HEK293 (cell line): Measurements from ENCODE around the gene PAM.

Experiments used
- CTCF ChIA-PET: fragments of 350-600 bp; formaldehyde crosslinking; extraction: SDS; loops from one replicate; lab custom pipeline; 2021; ENCODE audit warnings: antibody characterized with exemption; lab: Yijun Ruan, JAX
- POLR2A ChIA-PET: fragments of 300-600 bp; formaldehyde crosslinking; extraction: SDS; loops from one replicate; lab custom pipeline; 2020; ENCODE audit warnings: antibody characterized with exemption, inconsistent platforms; lab: Yijun Ruan, JAX
- H3K27ac ChIP-seq: fragments of 200-500 bp; sonication (Bioruptor generic); 2 replicates; pipeline ENCODE4 v1.5.1; 2014; ENCODE audit warnings: low read depth, low read length, control low read depth, inconsistent platforms; ENCODE audit errors: extremely low read depth
- H3K36me3 ChIP-seq, 2 experiments: fragments of 200-500 bp in 1 of 2; sonication (Bioruptor generic) in 1 of 2; 1 replicate in 1 of 2; 2 replicates in 1 of 2; pipeline ENCODE4 v1.5.1; 2014 to 2017; ENCODE audit warnings: inconsistent platforms in 2 of 2, low read length in 2 of 2; ENCODE audit not compliant: control insufficient read depth in 2 of 2, insufficient read depth in 1 of 2
- H3K4me1 ChIP-seq: fragments of 200-500 bp; sonication (Bioruptor generic); 2 replicates; pipeline ENCODE4 v1.5.1; 2014; ENCODE audit warnings: mild to moderate bottlenecking, low read length, inconsistent platforms; ENCODE audit not compliant: control insufficient read depth, insufficient read depth
- H3K4me3 ChIP-seq: 2 replicates; pipeline ENCODE4 v1.5.1; 2011; ENCODE audit warnings: low read depth, mild to moderate bottlenecking, control low read depth, low read length, moderate library complexity
- H3K9me3 ChIP-seq: fragments of 200-500 bp; sonication (Bioruptor generic); 2 replicates; pipeline ENCODE4 v1.5.1; 2014; ENCODE audit warnings: low read depth, low read length, inconsistent platforms; ENCODE audit not compliant: control insufficient read depth, insufficient read depth
- BCL11B ChIP-seq: fragments of 450-650 bp; formaldehyde crosslinking; IDR thresholded peaks from 2 replicates; pipeline ENCODE4 v1.5.1; 2016; ENCODE audit warnings: low read depth, missing biosample characterization, missing genetic modification characterization
- GLI2 ChIP-seq: fragments of 450-650 bp; formaldehyde crosslinking; IDR thresholded peaks from 2 replicates; pipeline ENCODE4; 2017; ENCODE audit warnings: missing biosample characterization, missing genetic modification characterization, low read depth, borderline replicate concordance
- GLIS2 ChIP-seq: fragments of 450-650 bp; formaldehyde crosslinking; IDR thresholded peaks from 2 replicates; pipeline ENCODE4 v1.5.1; 2016; ENCODE audit warnings: missing biosample characterization, missing genetic modification characterization
- MZF1 ChIP-seq: fragments of 450-650 bp; formaldehyde crosslinking; IDR thresholded peaks from 2 replicates; pipeline ENCODE4 v1.5.1; 2017; ENCODE audit warnings: missing biosample characterization, missing genetic modification characterization, borderline replicate concordance
- PRDM6 ChIP-seq: fragments of 450-650 bp; formaldehyde crosslinking; IDR thresholded peaks from 2 replicates; pipeline ENCODE4 v1.5.1; 2017; ENCODE audit warnings: missing biosample characterization, missing genetic modification characterization
- REST ChIP-seq: fragments of 450-650 bp; formaldehyde crosslinking; IDR thresholded peaks from 2 replicates; pipeline ENCODE4 v1.5.1; 2016; ENCODE audit warnings: missing biosample characterization, missing genetic modification characterization
- YY1 ChIP-seq: fragments of 450-650 bp; formaldehyde crosslinking; IDR thresholded peaks from 2 replicates; pipeline ENCODE4 v1.5.1; 2018; ENCODE audit warnings: missing biosample characterization, missing genetic modification characterization
- ZFP37 ChIP-seq: fragments of 450-650 bp; formaldehyde crosslinking; IDR thresholded peaks from 2 replicates; pipeline ENCODE4 v1.5.1; 2016; ENCODE audit warnings: missing biosample characterization, missing genetic modification characterization
- ZNF184 ChIP-seq: fragments of 450-650 bp; IDR thresholded peaks from 2 replicates; pipeline ENCODE4 v1.5.1; 2018; ENCODE audit warnings: missing biosample characterization, mild to moderate bottlenecking, missing genetic modification characterization
- ZNF341 ChIP-seq: fragments of 450-650 bp; formaldehyde crosslinking; IDR thresholded peaks from 2 replicates; pipeline ENCODE4; 2016; ENCODE audit warnings: low read depth, missing biosample characterization, missing genetic modification characterization
- ZNF350 ChIP-seq: fragments of 450-650 bp; formaldehyde crosslinking; IDR thresholded peaks from 2 replicates; pipeline ENCODE4 v1.5.0; 2017; ENCODE audit warnings: missing biosample characterization, mild to moderate bottlenecking, missing genetic modification characterization
- ZNF521 ChIP-seq: fragments of 450-650 bp; formaldehyde crosslinking; IDR thresholded peaks from 2 replicates; pipeline ENCODE4 v1.5.1; 2017; ENCODE audit warnings: missing biosample characterization, mild to moderate bottlenecking, missing genetic modification characterization
- ZNF645 ChIP-seq: fragments of 450-650 bp; formaldehyde crosslinking; IDR thresholded peaks from 2 replicates; pipeline ENCODE4; 2016; ENCODE audit warnings: missing biosample characterization, missing genetic modification characterization
- ZNF664 ChIP-seq: fragments of 450-650 bp; formaldehyde crosslinking; IDR thresholded peaks from 2 replicates; pipeline ENCODE4 v1.5.1; 2016; ENCODE audit warnings: missing biosample characterization, missing genetic modification characterization
- ZNF791 ChIP-seq: fragments of 450-650 bp; formaldehyde crosslinking; IDR thresholded peaks from 2 replicates; pipeline ENCODE4 v1.5.1; 2016; ENCODE audit warnings: missing biosample characterization, missing genetic modification characterization
- TF ChIP-seq, protein P1 (sequence below): sonication (generic); formaldehyde crosslinking; IDR thresholded peaks from 2 replicates; pipeline ENCODE4 v1.8.1; 2022; ENCODE audit warnings: mild to moderate bottlenecking, moderate library complexity, missing genetic modification reagents
- TF ChIP-seq, protein P2 (sequence below): fragments of 450-650 bp; IDR thresholded peaks from 2 replicates; pipeline ENCODE4 v1.5.1; 2018; ENCODE audit warnings: missing biosample characterization, mild to moderate bottlenecking, missing genetic modification characterization
- TF ChIP-seq, protein P3 (sequence below): fragments of 450-650 bp; formaldehyde crosslinking; IDR thresholded peaks from 2 replicates; pipeline ENCODE4 v1.5.1; 2016; ENCODE audit warnings: missing biosample characterization, missing genetic modification characterization

PAM gene

DNA sequence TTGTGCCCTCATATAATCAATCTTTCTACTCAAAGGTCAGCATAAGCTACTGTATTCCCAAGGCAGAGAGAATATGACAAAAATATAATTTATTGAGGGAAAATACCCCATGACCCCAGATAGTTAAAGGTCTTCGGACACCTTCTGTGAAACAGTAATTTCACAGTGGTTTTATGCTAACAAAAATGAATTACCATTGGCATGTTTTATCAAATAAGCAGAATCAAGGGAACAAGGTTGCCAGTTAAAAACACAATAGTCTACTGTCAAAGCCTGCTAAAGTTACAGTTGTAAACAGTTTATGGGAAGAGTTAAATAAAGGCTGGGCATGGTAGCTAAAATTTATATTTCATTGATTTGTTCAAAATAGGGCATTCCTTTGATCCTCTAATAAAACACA is 210.5 kb downstream of the PAM start:
- H3K4me1 ChIP-seq, result 0 out of 2 replicates have a peak, but pooled peaks cover 2% of the 10 kb centered on the region
- CTCF ChIA-PET, result interaction anchor here (0.9 kb wide), 1 partner anchor 154 kb away, joined by 4 read pairs; the partner anchor contains the start of genes GIN1 and PPIP5K2
- TF ChIP-seq MZF1 (tag by site-specific recombination) (no peak), ZFP37 (tag by site-specific recombination) (no peak), REST (tag by site-specific recombination) (no peak), GLI2 (tag by site-specific recombination) (no peak), GLIS2 (tag by site-specific recombination) (no peak), ZNF791 (tag by site-specific recombination) (no peak), PRDM6 (tag by site-specific recombination) (no peak), ZNF664 (no peak), ZNF341 (tag by site-specific recombination) (no peak), ZNF184 (tag by site-specific recombination) (no peak), ZNF645 (tag by site-specific recombination) (no peak), BCL11B (tag by site-specific recombination) (no peak), YY1 (tag by site-specific recombination) (no peak), ZNF350 (tag by site-specific recombination) (no peak), ZNF521 (no peak)
- TF ChIP-seq, protein P1, sequence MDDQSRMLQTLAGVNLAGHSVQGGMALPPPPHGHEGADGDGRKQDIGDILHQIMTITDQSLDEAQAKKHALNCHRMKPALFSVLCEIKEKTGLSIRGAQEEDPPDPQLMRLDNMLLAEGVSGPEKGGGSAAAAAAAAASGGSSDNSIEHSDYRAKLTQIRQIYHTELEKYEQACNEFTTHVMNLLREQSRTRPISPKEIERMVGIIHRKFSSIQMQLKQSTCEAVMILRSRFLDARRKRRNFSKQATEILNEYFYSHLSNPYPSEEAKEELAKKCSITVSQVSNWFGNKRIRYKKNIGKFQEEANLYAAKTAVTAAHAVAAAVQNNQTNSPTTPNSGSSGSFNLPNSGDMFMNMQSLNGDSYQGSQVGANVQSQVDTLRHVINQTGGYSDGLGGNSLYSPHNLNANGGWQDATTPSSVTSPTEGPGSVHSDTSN (CRISPR knock-in tag), result no peak
- TF ChIP-seq, protein P2, sequence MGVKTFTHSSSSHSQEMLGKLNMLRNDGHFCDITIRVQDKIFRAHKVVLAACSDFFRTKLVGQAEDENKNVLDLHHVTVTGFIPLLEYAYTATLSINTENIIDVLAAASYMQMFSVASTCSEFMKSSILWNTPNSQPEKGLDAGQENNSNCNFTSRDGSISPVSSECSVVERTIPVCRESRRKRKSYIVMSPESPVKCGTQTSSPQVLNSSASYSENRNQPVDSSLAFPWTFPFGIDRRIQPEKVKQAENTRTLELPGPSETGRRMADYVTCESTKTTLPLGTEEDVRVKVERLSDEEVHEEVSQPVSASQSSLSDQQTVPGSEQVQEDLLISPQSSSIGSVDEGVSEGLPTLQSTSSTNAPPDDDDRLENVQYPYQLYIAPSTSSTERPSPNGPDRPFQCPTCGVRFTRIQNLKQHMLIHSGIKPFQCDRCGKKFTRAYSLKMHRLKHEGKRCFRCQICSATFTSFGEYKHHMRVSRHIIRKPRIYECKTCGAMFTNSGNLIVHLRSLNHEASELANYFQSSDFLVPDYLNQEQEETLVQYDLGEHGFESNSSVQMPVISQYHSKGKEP (tag by site-specific recombination), result no peak
- TF ChIP-seq, protein P3, sequence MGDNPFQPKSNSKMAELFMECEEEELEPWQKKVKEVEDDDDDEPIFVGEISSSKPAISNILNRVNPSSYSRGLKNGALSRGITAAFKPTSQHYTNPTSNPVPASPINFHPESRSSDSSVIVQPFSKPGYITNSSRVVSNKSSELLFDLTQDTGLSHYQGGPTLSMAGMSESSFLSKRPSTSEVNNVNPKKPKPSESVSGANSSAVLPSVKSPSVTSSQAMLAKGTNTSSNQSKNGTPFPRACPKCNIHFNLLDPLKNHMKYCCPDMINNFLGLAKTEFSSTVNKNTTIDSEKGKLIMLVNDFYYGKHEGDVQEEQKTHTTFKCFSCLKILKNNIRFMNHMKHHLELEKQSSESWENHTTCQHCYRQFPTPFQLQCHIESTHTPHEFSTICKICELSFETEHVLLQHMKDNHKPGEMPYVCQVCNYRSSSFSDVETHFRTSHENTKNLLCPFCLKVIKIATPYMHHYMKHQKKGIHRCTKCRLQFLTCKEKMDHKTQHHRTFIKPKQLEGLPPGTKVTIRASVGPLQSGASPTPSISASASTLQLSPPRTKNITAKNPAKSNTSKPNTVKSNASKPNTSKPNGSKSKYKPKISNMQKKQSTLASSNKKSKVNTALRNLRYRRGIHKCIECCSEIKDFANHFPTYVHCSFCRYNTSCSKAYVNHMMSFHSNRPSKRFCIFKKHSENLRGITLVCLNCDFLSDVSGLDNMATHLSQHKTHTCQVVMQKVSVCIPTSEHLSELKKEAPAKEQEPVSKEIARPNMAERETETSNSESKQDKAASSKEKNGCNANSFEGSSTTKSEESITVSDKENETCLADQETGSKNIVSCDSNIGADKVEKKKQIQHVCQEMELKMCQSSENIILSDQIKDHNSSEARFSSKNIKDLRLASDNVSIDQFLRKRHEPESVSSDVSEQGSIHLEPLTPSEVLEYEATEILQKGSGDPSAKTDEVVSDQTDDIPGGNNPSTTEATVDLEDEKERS (tag by site-specific recombination), result no peak
- TF ChIP-seq, all 188 proteins: peak for 0
- POLR2A ChIA-PET, result no interaction called here
- no peaks in the 10 kb centered on the region for H3K9me3 ChIP-seq
- H3K27ac ChIP-seq, result no peak overlapping the region
- H3K36me3 ChIP-seq, result no peaks in the 10 kb centered on the region
- no peak overlapping the region for H3K4me3 ChIP-seq
